HEK293 (cell line): ENCODE data around the gene PPP6C.

Experiments used
- IKZF3 ChIP-seq: fragments of 450-650 bp; IDR thresholded peaks from 2 replicates; pipeline ENCODE4 v1.5.0; 2018; ENCODE audit warnings: missing biosample characterization, mild to moderate bottlenecking, missing genetic modification characterization, moderate library complexity
- KLF10 ChIP-seq: fragments of 450-650 bp; IDR thresholded peaks from 2 replicates; pipeline ENCODE4 v1.5.1; 2018; ENCODE audit warnings: missing biosample characterization, mild to moderate bottlenecking, missing genetic modification characterization
- KLF8 ChIP-seq: fragments of 450-650 bp; formaldehyde crosslinking; IDR thresholded peaks from 2 replicates; pipeline ENCODE4 v1.5.1; 2016; ENCODE audit warnings: missing biosample characterization, missing genetic modification characterization
- RBAK ChIP-seq: fragments of 450-650 bp; formaldehyde crosslinking; IDR thresholded peaks from 2 replicates; pipeline ENCODE4 v1.5.1; 2016; ENCODE audit warnings: missing biosample characterization, missing genetic modification characterization
- SP7 ChIP-seq: fragments of 450-650 bp; formaldehyde crosslinking; IDR thresholded peaks from 2 replicates; pipeline ENCODE4 v1.5.1; 2016; ENCODE audit warnings: missing biosample characterization, missing genetic modification characterization
- ZFP69B ChIP-seq: fragments of 450-650 bp; formaldehyde crosslinking; IDR thresholded peaks from 2 replicates; pipeline ENCODE4 v1.5.1; 2016; ENCODE audit warnings: missing biosample characterization, missing genetic modification characterization
- ZNF394 ChIP-seq: fragments of 450-650 bp; formaldehyde crosslinking; IDR thresholded peaks from 2 replicates; pipeline ENCODE4 v1.5.1; 2016; ENCODE audit warnings: missing biosample characterization, missing genetic modification characterization, mild to moderate bottlenecking, moderate library complexity, borderline replicate concordance
- ZNF76 ChIP-seq: fragments of 450-650 bp; formaldehyde crosslinking; IDR thresholded peaks from 2 replicates; pipeline ENCODE4; 2016; ENCODE audit warnings: low read depth, missing biosample characterization, missing genetic modification characterization, borderline replicate concordance
- TF ChIP-seq, protein P1 (sequence below): fragments of 450-650 bp; formaldehyde crosslinking; IDR thresholded peaks from 2 replicates; pipeline ENCODE4 v1.5.1; 2016; ENCODE audit warnings: missing biosample characterization, missing genetic modification characterization
- TF ChIP-seq, protein P2 (sequence below): fragments of 450-650 bp; formaldehyde crosslinking; IDR thresholded peaks from 2 replicates; pipeline ENCODE4 v1.5.1; 2016; ENCODE audit warnings: missing biosample characterization, missing genetic modification characterization
- TF ChIP-seq, protein P3 (sequence below): fragments of 450-650 bp; formaldehyde crosslinking; conservative IDR thresholded peaks from 2 replicates; pipeline ENCODE4 v1.5.1; 2016; ENCODE audit warnings: low read depth, missing biosample characterization, missing genetic modification characterization
- TF ChIP-seq, protein P4 (sequence below): fragments of 450-650 bp; formaldehyde crosslinking; IDR thresholded peaks from 2 replicates; pipeline ENCODE4 v1.5.1; 2016; ENCODE audit warnings: missing biosample characterization, missing genetic modification characterization
- TF ChIP-seq, protein P5 (sequence below): fragments of 450-650 bp; formaldehyde crosslinking; IDR thresholded peaks from 2 replicates; pipeline ENCODE4 v1.5.1; 2016; ENCODE audit warnings: missing biosample characterization, missing genetic modification characterization, borderline replicate concordance

The PPP6C gene

DNA sequence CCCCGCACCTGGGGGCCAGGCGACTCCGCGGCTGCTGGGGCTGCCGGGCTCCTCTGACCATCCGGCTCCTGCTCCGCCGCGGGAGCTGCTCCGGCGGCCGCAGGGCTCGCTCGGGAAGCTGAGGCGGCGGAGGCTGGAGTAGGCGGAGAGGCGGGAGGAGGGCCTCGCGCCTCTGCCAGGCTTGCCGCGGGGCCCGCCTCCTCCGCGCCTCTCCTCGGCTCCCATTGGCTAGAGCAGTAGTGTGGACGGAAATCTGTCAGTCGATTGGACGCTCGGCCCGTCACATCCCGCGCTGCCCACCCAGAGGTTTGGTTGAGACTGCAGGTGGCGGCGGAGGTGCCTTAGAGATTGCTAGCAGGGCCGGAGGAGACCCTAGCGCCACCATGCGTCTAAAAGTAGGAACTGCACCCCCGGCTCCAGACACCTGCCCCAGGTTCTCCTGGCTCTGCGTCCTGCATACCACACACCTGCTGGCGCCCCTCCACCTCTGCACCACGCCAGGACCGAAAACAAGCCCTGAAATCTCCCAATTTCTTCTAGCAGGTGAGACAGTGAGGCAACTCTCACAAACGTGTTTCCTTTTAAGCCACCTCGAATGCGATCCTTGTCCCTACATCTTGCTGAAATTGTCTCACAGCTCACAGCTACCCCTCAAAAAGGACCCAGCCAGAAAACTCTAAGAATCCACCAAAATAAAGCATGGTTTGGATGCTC is 46.1 kb downstream of the PPP6C start, which contains the start of gene SCAI (continued):
- TF ChIP-seq, protein P1, sequence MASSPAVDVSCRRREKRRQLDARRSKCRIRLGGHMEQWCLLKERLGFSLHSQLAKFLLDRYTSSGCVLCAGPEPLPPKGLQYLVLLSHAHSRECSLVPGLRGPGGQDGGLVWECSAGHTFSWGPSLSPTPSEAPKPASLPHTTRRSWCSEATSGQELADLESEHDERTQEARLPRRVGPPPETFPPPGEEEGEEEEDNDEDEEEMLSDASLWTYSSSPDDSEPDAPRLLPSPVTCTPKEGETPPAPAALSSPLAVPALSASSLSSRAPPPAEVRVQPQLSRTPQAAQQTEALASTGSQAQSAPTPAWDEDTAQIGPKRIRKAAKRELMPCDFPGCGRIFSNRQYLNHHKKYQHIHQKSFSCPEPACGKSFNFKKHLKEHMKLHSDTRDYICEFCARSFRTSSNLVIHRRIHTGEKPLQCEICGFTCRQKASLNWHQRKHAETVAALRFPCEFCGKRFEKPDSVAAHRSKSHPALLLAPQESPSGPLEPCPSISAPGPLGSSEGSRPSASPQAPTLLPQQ (tag by site-specific recombination) = peak; percentile 48; the same call in 1 of the 2 replicates
- TF ChIP-seq RBAK (no peak), SP7 (tag by site-specific recombination) (peak; percentile 35; the same call in 1 of the 2 replicates), ZFP69B (tag by site-specific recombination) (0 out of 2 replicates have a peak, but pooled peaks have one; percentile 34), ZNF76 (tag by site-specific recombination) (no peak), KLF8 (peak; percentile 83), IKZF3 (no peak), KLF10 (tag by site-specific recombination) (no peak), ZNF394 (tag by site-specific recombination) (peak; percentile 57; the same call in 1 of the 2 replicates)
- TF ChIP-seq, protein P2, sequence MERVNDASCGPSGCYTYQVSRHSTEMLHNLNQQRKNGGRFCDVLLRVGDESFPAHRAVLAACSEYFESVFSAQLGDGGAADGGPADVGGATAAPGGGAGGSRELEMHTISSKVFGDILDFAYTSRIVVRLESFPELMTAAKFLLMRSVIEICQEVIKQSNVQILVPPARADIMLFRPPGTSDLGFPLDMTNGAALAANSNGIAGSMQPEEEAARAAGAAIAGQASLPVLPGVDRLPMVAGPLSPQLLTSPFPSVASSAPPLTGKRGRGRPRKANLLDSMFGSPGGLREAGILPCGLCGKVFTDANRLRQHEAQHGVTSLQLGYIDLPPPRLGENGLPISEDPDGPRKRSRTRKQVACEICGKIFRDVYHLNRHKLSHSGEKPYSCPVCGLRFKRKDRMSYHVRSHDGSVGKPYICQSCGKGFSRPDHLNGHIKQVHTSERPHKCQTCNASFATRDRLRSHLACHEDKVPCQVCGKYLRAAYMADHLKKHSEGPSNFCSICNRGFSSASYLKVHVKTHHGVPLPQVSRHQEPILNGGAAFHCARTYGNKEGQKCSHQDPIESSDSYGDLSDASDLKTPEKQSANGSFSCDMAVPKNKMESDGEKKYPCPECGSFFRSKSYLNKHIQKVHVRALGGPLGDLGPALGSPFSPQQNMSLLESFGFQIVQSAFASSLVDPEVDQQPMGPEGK (tag by site-specific recombination) = no peak
- TF ChIP-seq, protein P3, sequence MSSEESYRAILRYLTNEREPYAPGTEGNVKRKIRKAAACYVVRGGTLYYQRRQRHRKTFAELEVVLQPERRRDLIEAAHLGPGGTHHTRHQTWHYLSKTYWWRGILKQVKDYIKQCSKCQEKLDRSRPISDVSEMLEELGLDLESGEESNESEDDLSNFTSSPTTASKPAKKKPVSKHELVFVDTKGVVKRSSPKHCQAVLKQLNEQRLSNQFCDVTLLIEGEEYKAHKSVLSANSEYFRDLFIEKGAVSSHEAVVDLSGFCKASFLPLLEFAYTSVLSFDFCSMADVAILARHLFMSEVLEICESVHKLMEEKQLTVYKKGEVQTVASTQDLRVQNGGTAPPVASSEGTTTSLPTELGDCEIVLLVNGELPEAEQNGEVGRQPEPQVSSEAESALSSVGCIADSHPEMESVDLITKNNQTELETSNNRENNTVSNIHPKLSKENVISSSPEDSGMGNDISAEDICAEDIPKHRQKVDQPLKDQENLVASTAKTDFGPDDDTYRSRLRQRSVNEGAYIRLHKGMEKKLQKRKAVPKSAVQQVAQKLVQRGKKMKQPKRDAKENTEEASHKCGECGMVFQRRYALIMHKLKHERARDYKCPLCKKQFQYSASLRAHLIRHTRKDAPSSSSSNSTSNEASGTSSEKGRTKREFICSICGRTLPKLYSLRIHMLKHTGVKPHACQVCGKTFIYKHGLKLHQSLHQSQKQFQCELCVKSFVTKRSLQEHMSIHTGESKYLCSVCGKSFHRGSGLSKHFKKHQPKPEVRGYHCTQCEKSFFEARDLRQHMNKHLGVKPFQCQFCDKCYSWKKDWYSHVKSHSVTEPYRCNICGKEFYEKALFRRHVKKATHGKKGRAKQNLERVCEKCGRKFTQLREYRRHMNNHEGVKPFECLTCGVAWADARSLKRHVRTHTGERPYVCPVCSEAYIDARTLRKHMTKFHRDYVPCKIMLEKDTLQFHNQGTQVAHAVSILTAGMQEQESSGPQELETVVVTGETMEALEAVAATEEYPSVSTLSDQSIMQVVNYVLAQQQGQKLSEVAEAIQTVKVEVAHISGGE (tag by site-specific recombination) = 0 out of 2 replicates have a peak, but pooled peaks have one; percentile 9
- TF ChIP-seq, protein P4, sequence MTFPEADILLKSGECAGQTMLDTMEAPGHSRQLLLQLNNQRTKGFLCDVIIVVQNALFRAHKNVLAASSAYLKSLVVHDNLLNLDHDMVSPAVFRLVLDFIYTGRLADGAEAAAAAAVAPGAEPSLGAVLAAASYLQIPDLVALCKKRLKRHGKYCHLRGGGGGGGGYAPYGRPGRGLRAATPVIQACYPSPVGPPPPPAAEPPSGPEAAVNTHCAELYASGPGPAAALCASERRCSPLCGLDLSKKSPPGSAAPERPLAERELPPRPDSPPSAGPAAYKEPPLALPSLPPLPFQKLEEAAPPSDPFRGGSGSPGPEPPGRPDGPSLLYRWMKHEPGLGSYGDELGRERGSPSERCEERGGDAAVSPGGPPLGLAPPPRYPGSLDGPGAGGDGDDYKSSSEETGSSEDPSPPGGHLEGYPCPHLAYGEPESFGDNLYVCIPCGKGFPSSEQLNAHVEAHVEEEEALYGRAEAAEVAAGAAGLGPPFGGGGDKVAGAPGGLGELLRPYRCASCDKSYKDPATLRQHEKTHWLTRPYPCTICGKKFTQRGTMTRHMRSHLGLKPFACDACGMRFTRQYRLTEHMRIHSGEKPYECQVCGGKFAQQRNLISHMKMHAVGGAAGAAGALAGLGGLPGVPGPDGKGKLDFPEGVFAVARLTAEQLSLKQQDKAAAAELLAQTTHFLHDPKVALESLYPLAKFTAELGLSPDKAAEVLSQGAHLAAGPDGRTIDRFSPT (tag by site-specific recombination) = peak; percentile 99
- TF ChIP-seq, protein P5, sequence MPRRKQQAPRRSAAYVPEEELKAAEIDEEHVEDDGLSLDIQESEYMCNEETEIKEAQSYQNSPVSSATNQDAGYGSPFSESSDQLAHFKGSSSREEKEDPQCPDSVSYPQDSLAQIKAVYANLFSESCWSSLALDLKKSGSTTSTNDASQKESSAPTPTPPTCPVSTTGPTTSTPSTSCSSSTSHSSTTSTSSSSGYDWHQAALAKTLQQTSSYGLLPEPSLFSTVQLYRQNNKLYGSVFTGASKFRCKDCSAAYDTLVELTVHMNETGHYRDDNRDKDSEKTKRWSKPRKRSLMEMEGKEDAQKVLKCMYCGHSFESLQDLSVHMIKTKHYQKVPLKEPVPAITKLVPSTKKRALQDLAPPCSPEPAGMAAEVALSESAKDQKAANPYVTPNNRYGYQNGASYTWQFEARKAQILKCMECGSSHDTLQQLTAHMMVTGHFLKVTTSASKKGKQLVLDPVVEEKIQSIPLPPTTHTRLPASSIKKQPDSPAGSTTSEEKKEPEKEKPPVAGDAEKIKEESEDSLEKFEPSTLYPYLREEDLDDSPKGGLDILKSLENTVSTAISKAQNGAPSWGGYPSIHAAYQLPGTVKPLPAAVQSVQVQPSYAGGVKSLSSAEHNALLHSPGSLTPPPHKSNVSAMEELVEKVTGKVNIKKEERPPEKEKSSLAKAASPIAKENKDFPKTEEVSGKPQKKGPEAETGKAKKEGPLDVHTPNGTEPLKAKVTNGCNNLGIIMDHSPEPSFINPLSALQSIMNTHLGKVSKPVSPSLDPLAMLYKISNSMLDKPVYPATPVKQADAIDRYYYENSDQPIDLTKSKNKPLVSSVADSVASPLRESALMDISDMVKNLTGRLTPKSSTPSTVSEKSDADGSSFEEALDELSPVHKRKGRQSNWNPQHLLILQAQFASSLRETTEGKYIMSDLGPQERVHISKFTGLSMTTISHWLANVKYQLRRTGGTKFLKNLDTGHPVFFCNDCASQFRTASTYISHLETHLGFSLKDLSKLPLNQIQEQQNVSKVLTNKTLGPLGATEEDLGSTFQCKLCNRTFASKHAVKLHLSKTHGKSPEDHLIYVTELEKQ (tag by site-specific recombination) = no peak
